Progenitor cell of endocrine pancreas (in vitro differentiated cells): ENCODE results near the gene CDH2. TPM values are rescaled to one million over a fixed set of nuclear protein-coding genes. Genes with fewer than 3 reads are reported as not detected.

Experiments
- DNase-seq: peaks from one replicate; pipeline ENCODE4 v3.0.0; 2021; ENCODE audit warnings: low spot score; ENCODE audit not compliant: unreplicated experiment
- H3K27ac Mint-ChIP-seq: 2 replicates; pipeline ENCODE4 v1.8.0; 2021; ENCODE audit warnings: mild to moderate bottlenecking, moderate library complexity, mixed read lengths
- H3K27me3 Mint-ChIP-seq: 2 replicates; pipeline ENCODE4 v1.8.0; 2021; ENCODE audit warnings: mixed read lengths
- H3K36me3 Mint-ChIP-seq: 2 replicates; pipeline ENCODE4 v1.8.0; 2022; ENCODE audit warnings: mixed read lengths; ENCODE audit not compliant: insufficient read depth
- H3K4me1 Mint-ChIP-seq: 2 replicates; pipeline ENCODE4 v1.8.0; 2021; ENCODE audit warnings: low read depth, mixed read lengths
- H3K4me3 Mint-ChIP-seq: 2 replicates; pipeline ENCODE4 v1.8.0; 2021; ENCODE audit warnings: low read depth, mild to moderate bottlenecking, moderate library complexity, mixed read lengths
- H3K9me3 Mint-ChIP-seq: 2 replicates; pipeline ENCODE4 v1.8.0; 2021; ENCODE audit warnings: low read depth, mixed read lengths
- CTCF ChIP-seq: fragments of 200-600 bp; sonication (generic); IDR thresholded peaks from one replicate; pipeline ENCODE4 v1.5.0; 2021; ENCODE audit warnings: antibody characterized with exemption, mild to moderate bottlenecking; ENCODE audit not compliant: unreplicated experiment
- total RNA-seq: library from RNA; stranded (reverse); gene quantifications from 2 replicates; pipeline ENCODE4 v1.2.1, GENCODE V29; 2021

CDH2 gene
- total RNA-seq, 1 donor from 2014 or later, result 197 TPM

GRCh38 chr18:27950648-27951228, 226.2 kb downstream of the CDH2 start:
- Mint-ChIP-seq H3K27ac (no peak overlapping the region), H3K9me3 (no peaks in the 10 kb centered on the region), H3K4me3 (no peak overlapping the region), H3K27me3 (no peaks in the 10 kb centered on the region), H3K4me1 (peaks cover 1% of the 10 kb centered on the region), H3K36me3 (peaks cover 18% of the 10 kb centered on the region)
- no peak for DNase-seq
- no peak for TF ChIP-seq CTCF

DNA sequence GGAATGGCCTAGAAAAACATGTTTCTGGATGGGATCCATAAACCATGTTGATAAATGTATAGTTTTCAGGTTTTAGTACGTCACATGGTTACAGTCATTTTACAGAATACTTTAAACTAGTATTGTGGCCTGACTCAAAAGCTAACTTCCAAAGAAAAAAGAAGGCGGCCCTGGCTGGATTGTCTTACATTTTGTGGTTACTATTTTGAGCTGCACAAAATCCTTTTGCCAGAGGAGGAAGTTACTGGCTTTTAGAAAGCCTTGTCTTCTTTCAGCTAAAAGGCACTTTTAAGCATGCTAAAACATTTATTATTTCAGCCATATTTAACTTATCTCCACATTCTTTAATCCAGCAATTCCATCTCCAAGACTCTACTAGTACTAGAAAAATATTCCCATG, 227.9 kb downstream of the CDH2 start:
- H3K4me3 Mint-ChIP-seq, result no peak overlapping the region

DNA sequence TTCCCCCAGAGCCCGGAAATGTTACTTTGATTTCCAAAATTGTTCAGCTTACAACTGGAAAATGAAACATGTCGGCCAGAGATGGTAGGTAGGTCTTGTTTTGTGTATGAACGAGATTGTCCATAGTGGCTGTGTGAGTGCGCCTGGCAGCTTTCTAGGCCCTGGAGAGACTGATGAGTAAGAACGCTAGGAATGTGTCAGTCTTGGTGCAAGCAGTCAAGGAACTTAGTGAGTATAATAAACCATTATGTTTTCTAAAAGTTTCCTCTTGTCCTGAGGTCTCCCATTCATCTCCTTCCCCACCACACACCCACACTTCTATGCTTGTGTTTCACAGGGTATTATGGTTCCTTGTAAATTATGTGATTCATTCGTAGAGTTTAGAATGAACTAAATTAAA, 234.2 kb downstream of the CDH2 start:
- DNase-seq, result no peak
- Mint-ChIP-seq H3K4me3 (no peak overlapping the region), H3K36me3 (no peaks in the 10 kb centered on the region), H3K27ac (no peak overlapping the region), H3K4me1 (no peaks in the 10 kb centered on the region), H3K9me3 (peaks cover 3% of the 10 kb centered on the region), H3K27me3 (no peaks in the 10 kb centered on the region)
- TF ChIP-seq CTCF, result no peak

More for the DNA sequence above, 227.9 kb downstream of the CDH2 start:
- Mint-ChIP-seq H3K36me3 (peaks cover 14% of the 10 kb centered on the region), H3K9me3 (no peaks in the 10 kb centered on the region), H3K27me3 (no peaks in the 10 kb centered on the region), H3K4me1 (peaks cover 1% of the 10 kb centered on the region), H3K27ac (no peak overlapping the region)
- no peak for DNase-seq
- TF ChIP-seq CTCF, result no peak

DNA sequence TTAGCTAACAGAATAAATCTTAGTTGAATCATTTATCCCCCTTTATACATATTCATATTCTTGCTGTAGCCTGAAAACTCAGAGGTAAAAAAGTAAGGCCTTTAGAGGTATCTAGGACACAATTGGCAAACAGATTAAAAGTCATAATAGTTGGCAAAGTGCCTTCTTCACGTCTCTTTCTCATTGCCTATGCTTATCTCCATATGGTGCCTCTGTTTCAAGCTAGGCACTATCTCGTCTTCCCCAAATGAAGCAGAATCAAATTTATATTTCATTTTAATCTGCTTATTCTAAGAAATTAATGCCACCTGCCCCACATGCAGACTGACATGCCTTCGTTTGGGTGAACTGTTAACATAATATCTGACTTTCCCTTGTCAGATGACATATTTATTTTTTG, 245.4 kb downstream of the CDH2 start:
- TF ChIP-seq CTCF, result no peak
- H3K36me3 Mint-ChIP-seq, result no peaks in the 10 kb centered on the region
- peaks cover 4% of the 10 kb centered on the region for H3K9me3 Mint-ChIP-seq
- peaks cover 3% of the 10 kb centered on the region for H3K4me1 Mint-ChIP-seq
- H3K27ac Mint-ChIP-seq, result no peak overlapping the region
- no peaks in the 10 kb centered on the region for H3K27me3 Mint-ChIP-seq
- DNase-seq, result no peak
- H3K4me3 Mint-ChIP-seq, result no peak overlapping the region

DNA sequence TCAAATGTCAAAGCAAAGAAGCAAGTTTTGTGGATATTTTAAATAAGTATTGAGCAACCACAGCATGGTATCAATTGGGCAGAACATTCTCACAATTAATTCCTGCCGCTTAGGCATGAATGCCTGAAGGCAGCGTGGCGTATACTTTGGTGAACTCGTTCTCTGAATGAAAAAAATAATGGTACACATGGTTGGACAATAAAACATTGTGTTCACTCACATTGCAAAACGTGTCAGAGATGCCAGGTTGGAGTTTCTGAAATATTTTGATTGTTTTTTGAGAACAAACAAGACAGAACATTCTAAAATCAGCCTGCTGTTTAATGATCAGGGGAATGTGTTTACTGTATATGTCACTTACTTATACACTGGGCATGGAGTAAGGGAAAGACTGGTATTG, 254.2 kb downstream of the CDH2 start:
- Mint-ChIP-seq H3K4me3 (no peak overlapping the region), H3K9me3 (peaks cover 3% of the 10 kb centered on the region), H3K4me1 (peaks cover 11% of the 10 kb centered on the region), H3K36me3 (no peaks in the 10 kb centered on the region), H3K27ac (no peak overlapping the region), H3K27me3 (no peaks in the 10 kb centered on the region)
- DNase-seq, result no peak
- no peak for TF ChIP-seq CTCF
